Testis (tissue), 3 donors: ENCODE results near the gene MAPKAPK3. TPM values are rescaled to one million over a fixed set of nuclear protein-coding genes. Genes with fewer than 3 reads are reported as not detected.

Experiments used
- DNase-seq: peaks from one replicate; pipeline ENCODE4 v3.0.0-alpha.2; 2019
- H3K27ac ChIP-seq, 2 donors: fragments of 200-600 bp; sonication (generic); one replicate each; pipeline ENCODE4 v1.5.1; 2019
- H3K27me3 ChIP-seq: fragments of 200-600 bp; sonication (generic); one replicate; pipeline ENCODE4 v1.5.1; 2019
- H3K36me3 ChIP-seq: fragments of 200-600 bp; sonication (generic); one replicate; pipeline ENCODE4 v1.5.1; 2017; ENCODE audit warnings: low read depth; ENCODE audit errors: missing control alignments
- H3K4me1 ChIP-seq: fragments of 200-600 bp; sonication (generic); one replicate; pipeline ENCODE4 v1.5.1; 2019
- H3K4me3 ChIP-seq, 2 donors: fragments of 200-600 bp; sonication (generic); one replicate each; pipeline ENCODE4 v1.5.1; 2017 to 2019
- H3K9me3 ChIP-seq: fragments of 200-600 bp; sonication (generic); one replicate; pipeline ENCODE4 v1.5.1; 2017
- POLR2A ChIP-seq: fragments of 450-650 bp; IDR thresholded peaks from one replicate; pipeline ENCODE4 v1.6.1; 2017; ENCODE audit warnings: antibody characterized with exemption, mild to moderate bottlenecking, moderate library complexity
- WGBS, 2 donors: methylation state at CpG; one replicate each; pipeline ENCODE4 v1.1.5; 2018; 5-methylcytosine and 5-hydroxymethylcytosine counted together
- intact Hi-C: fragments of 100-400 bp; cut with DNase I; formaldehyde crosslinking; loops from one replicate; pipeline ENCODE4 v1.15.1; 2023; ENCODE audit warnings: low total_unique reads
- polyA plus RNA-seq: library from polyadenylated mRNA; stranded (reverse); fragments of 350-450 nt; fragmentation: Illumina TruSeq; extraction: RNeasy Lipid Tissue Mini Kit (QIAGEN cat#74804); gene quantifications from one replicate; pipeline ENCODE4 v1.2.3, GENCODE V29; 2014; ENCODE audit warnings: low read depth, low replicate concordance; ENCODE audit not compliant: insufficient read depth
- total RNA-seq, 2 donors: library from RNA; depleted of rRNA; stranded (reverse); fragments of >200 nt; gene quantifications; one replicate each; pipeline ENCODE4 v1.2.3, GENCODE V29; 2016
- TF ChIP-seq, protein P1 (sequence below), 3 experiments: fragments of 450-650 bp in 2 of 3; fragments of 200-600 bp in 1 of 3; sonication (generic) in 1 of 3; IDR thresholded peaks; one replicate each; pipeline ENCODE4 v1.5.1; 2016 to 2019; ENCODE audit warnings: antibody characterized with exemption in 3 of 3, mild to moderate bottlenecking in 2 of 3, moderate library complexity in 1 of 3

Gene MAPKAPK3
- total and polyA plus RNA-seq, 3 donors from 2014 or later = 19.1 to 27.1 (median 21.4) TPM

DNA sequence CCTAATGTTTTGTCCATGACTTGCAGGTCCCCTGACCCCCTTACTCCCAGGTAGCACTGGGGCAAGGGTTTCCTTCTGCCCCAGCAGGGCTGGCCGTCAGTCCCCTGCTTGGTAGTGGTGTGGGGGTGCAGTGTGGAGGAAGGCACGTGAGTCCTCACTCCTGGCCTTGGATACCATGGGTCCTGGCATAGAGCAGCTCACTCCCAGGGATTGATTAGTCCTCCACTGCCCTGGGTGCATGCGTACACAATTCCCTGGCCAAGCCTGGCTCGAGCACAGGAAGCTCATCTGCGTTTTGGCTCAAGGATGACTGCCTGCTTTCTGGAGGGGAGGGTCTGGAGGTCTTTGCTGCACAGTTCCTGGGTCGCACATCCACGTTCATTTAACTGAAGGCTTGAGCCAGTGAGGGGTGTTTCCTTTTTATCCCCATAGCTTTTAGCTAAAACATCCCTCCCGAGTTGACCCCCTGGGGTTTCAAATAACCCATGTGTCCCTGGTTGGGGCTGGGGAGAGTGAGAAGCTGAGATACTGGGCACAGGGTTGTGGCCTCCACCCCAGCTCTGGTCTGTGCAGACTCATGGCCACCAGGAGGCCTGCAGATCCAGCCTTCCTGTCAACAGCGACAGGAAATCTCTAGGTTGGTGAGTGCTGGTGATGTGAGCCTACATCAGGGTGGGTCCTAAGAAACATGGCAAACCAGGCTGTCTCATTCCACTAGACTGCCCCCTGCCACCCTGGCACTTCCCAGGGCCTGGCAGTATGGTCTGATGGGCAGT lies 36.1 kb upstream of the MAPKAPK3 start:
- H3K4me3 ChIP-seq = no peak overlapping the region
- H3K4me1 ChIP-seq = peaks cover 6% of the 10 kb centered on the region
- no peak overlapping the region for H3K27ac ChIP-seq
- DNase-seq = no peak
- no peaks in the 10 kb centered on the region for H3K36me3 ChIP-seq
- intact Hi-C loops = no loop called here
- no peak for TF ChIP-seq POLR2A
- TF ChIP-seq, protein P1, sequence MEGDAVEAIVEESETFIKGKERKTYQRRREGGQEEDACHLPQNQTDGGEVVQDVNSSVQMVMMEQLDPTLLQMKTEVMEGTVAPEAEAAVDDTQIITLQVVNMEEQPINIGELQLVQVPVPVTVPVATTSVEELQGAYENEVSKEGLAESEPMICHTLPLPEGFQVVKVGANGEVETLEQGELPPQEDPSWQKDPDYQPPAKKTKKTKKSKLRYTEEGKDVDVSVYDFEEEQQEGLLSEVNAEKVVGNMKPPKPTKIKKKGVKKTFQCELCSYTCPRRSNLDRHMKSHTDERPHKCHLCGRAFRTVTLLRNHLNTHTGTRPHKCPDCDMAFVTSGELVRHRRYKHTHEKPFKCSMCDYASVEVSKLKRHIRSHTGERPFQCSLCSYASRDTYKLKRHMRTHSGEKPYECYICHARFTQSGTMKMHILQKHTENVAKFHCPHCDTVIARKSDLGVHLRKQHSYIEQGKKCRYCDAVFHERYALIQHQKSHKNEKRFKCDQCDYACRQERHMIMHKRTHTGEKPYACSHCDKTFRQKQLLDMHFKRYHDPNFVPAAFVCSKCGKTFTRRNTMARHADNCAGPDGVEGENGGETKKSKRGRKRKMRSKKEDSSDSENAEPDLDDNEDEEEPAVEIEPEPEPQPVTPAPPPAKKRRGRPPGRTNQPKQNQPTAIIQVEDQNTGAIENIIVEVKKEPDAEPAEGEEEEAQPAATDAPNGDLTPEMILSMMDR (IDR thresholded peaks at IDR 0.05) = no peak
- H3K9me3 ChIP-seq = no peaks in the 10 kb centered on the region
- WGBS, 2 donors = 72 to 83% methylated on average over 9 of the region's 9 CpGs
- H3K27me3 ChIP-seq = no peaks in the 10 kb centered on the region

DNA sequence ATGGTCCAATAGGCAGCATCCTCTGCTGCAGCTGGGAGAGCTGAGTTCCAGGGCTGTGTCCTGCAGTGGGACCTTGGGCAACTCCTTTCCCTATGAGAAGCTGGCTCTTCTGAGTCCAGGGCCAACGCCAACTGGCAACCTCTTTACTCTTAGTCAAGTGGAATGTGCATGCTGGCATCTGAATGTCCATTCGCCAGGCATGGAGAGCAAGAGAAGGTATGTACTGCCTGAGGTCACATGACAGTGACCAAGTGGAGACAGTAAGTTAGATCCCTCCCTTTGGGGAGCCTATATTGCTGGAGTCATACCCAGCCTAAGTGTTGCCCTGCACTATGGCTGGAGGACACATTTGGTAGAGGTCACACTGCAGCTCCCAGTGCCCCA lies 35.5 kb upstream of the MAPKAPK3 start:
- H3K36me3 ChIP-seq = no peaks in the 10 kb centered on the region
- no peak overlapping the region for H3K4me3 ChIP-seq
- WGBS, 2 donors = 100% methylated on average over 1 to 2 of the region's 2 CpGs
- no peaks in the 10 kb centered on the region for H3K9me3 ChIP-seq
- peaks cover 6% of the 10 kb centered on the region for H3K4me1 ChIP-seq
- H3K27ac ChIP-seq = no peak overlapping the region
- no peak for TF ChIP-seq POLR2A
- TF ChIP-seq, protein P1 (IDR thresholded peaks at IDR 0.05) = no peak
- H3K27me3 ChIP-seq = no peaks in the 10 kb centered on the region
- intact Hi-C loops = no loop called here
- no peak for DNase-seq

- TF ChIP-seq, protein P1 (IDR thresholded peaks at IDR 0.05) = no peak
- no peak for TF ChIP-seq POLR2A
- DNase-seq = no peak
- Histone ChIP-seq H3K36me3 (no peaks in the 10 kb centered on the region), H3K4me3 (no peak overlapping the region), H3K4me1 (peaks cover 6% of the 10 kb centered on the region), H3K27me3 (no peaks in the 10 kb centered on the region), H3K27ac (no peak overlapping the region), H3K9me3 (no peaks in the 10 kb centered on the region)
- intact Hi-C loops = no loop called here
- 68 to 69% methylated on average over 8 to 9 of the region's 9 CpGs for WGBS, 2 donors
Observed at GRCh38 chr3:50582083-50582482, 34.9 kb upstream of the MAPKAPK3 start.

GRCh38 chr3:50583897-50584296 lies 33.1 kb upstream of the MAPKAPK3 start:
- no peaks in the 10 kb centered on the region for H3K36me3 ChIP-seq
- intact Hi-C loops = no loop called here
- WGBS, 2 donors = 53 to 57% methylated on average over 5 to 6 of the region's 6 CpGs
- no peak overlapping the region for H3K4me3 ChIP-seq
- peaks cover 6% of the 10 kb centered on the region for H3K4me1 ChIP-seq
- no peak for TF ChIP-seq POLR2A
- TF ChIP-seq, protein P1 (IDR thresholded peaks at IDR 0.05) = no peak
- H3K9me3 ChIP-seq = no peaks in the 10 kb centered on the region
- H3K27me3 ChIP-seq = no peaks in the 10 kb centered on the region
- peak; percentile 83 for DNase-seq
- H3K27ac ChIP-seq = peak overlapping the region; percentile 46 to 48

- intact Hi-C loops = no loop called here
- Histone ChIP-seq H3K4me1 (peaks cover 6% of the 10 kb centered on the region), H3K27me3 (no peaks in the 10 kb centered on the region), H3K4me3 (no peak overlapping the region), H3K27ac (peak overlapping the region; percentile 46 to 48), H3K36me3 (no peaks in the 10 kb centered on the region), H3K9me3 (no peaks in the 10 kb centered on the region)
- DNase-seq = no peak
- TF ChIP-seq, protein P1 (IDR thresholded peaks at IDR 0.05) = no peak
- TF ChIP-seq POLR2A = no peak
- WGBS, 2 donors = 74 to 76% methylated on average over 2 of the region's 2 CpGs
Observed at GRCh38 chr3:50584391-50584790, 32.6 kb upstream of the MAPKAPK3 start.
